HG03558 (cell line): Measurements from ENCODE around the gene KIAA1671.

Experiments
- ATAC-seq: cut with Tn5 transposase; IDR thresholded peaks from one replicate; pipeline ENCODE4 v1.9.1; 2021; ENCODE audit warnings: moderate number of reproducible peaks; ENCODE audit not compliant: unreplicated experiment; ENCODE audit errors: extremely low read depth

KIAA1671 gene

DNA sequence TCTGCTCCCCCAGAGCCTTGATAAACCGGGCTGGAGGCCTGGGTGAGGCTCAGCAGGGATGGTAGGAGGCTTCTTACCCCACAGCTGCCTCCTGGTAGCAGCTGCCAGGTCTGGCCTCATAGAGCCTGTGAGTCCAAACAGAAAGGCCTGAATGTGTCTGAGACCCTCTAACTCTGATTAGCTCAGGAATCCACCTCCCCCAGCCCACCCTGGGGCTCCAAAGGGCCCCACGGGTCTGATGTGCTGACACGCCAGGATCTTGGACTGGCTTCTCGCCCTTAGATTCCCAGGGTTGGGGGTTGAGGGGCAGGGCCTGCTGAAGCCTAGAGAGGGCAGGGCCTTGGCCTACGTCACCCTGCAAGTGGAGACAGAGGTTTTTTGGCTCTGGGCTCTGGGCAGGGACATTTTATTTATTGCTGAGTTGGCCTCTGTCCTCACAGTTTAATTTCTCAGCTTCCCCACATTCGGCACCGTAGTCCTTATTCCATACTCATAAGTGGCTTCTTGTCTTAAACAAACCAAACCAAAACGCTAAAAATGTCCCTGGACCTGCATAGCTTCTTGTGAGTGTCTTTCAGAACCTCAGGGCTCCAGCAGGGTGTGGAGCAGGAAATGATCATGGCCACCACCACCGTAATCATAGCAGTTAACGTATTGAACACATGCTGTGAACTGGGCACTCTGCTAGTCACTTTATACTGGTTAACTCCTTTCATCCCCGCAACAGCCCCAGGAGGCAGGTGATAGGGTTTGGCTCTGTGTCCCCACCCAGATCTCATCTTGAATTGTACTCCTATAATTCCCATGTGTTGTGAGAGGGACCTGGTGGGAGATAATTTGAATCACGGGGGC is 25.1 kb downstream of the KIAA1671 start:
- ATAC-seq = no peak

- no peak for ATAC-seq
Measured at GRCh38 chr22:24978308-24978707, 25.8 kb downstream of the KIAA1671 start.

DNA sequence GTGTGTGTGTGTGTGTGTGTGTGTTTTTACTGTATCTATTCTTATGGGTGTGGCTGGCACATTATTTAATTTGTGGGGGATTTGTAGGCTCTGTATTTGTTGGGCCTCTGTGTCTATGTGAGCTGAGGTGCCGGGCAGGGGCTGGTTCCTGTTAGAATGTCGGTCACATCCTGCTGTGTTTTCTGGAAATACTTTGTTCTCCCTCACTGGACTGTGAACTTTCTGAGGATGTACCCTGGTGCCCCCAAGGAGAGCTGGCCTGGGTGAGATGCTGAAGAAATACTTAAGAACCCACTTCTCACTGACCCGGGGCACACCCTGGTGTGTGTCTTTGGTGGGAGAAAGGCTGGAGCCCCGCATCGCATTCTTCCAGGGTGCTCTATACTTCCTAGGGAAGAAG is 28.6 kb downstream of the KIAA1671 start:
- ATAC-seq = no peak

- ATAC-seq = no peak
Measured at GRCh38 chr22:24981656-24982055, 29.1 kb downstream of the KIAA1671 start.

GRCh38 chr22:24982301-24983056 is 30.0 kb downstream of the KIAA1671 start:
- ATAC-seq = no peak

DNA sequence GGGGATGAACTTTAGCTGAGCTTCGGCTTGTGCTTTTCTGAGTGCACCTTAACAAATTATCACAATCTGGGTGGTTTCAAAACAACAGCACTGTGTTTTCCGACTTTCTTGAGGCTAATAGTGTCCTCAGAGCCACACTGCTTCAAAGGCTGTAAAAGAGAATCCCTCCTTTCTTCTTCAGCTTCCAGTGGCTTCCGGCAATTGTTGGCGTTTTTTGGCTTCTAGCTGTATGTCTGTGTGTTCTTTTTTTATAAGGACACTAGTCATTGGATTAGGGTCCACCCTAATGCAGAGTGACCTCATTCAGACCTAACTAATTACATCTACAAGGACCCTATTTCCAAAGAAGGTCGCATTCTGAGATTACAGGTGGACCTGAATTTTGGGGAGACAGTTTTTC is 30.6 kb downstream of the KIAA1671 start:
- ATAC-seq = no peak

DNA sequence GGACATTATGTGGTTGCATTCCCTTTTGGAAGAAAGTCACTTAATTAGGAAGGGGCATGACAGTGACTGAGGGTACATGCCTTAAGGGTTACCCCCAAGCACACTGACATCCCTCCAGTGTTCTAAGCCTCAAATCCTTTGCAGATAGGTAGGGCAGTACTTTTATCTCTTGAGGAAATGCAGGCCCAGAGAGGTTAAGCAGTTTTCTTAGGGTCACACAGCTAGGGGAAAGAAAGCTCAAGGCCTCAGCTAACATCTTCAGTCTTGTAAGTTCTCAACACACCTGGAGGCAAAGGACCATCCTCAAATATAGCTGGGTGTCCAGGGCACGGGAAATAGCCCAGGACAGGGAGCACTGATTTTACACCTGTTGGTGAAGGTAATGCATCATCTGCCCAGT is 31.6 kb downstream of the KIAA1671 start:
- no peak for ATAC-seq

DNA sequence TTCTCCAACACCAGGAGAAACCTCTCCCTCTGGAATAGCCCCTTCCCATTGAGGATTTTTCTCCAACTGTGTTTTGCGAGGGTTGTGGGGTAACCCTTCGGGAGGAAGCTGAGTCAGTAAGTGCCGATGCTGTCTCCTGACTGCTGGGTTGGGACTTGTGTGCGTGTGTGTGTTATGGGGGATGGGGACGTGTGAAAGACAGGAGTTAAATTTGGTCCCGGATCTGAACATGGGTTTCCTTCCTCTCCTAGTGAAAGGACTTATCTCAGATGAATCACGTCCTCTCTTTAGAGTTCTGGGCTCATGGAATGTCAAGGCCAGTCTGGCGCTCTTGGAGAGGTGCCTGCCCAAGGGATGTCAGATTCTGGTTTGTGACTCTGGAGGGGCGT is 33.3 kb downstream of the KIAA1671 start:
- no peak for ATAC-seq

DNA sequence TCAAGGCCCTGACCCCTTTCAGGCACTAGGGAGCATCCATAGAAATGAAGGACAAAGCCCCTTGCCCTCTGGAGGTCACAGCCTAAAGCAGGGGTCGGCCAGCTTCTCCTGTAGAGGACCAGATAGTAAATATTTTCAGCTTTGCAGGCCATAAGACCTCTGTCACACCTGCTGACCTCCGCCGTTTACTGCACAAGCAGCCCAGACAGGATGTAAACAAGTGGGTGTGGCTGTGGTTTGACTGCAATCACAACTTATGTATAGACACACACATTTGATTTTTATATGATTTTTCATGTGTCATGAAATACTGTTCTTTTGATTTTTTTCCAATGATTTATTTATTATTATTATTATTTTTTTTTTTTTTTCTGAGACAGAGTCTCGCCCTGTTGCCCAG is 34.3 kb downstream of the KIAA1671 start:
- no peak for ATAC-seq

DNA sequence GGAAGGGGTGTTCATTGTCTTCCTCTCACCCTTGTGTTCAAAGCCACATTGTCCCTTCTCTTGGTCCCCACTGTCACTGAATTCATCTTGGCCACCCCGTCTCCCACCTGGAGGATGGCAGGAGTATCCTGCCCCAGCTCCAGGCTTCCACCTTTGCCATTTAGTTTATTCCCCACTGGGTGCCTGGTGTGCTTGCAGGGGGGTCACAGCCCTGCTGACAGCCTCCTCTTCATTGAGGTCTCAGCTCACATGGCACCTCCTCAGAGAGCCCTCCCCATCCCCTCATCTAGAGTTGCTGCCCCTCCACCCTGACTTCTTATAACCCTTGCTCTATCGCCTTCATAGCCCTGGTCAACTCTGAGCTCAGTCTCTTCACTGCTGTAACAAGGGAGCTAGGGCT is 36.6 kb downstream of the KIAA1671 start:
- no peak for ATAC-seq

- no peak for ATAC-seq
Measured at GRCh38 chr22:24989541-24989951, 37.0 kb downstream of the KIAA1671 start.

- ATAC-seq = no peak
Measured at GRCh38 chr22:24990344-24990905, 37.9 kb downstream of the KIAA1671 start.

- no peak for ATAC-seq
Measured at GRCh38 chr22:24992946-24993345, 40.4 kb downstream of the KIAA1671 start.

GRCh38 chr22:24994070-24994763 is 41.7 kb downstream of the KIAA1671 start:
- no peak for ATAC-seq

- no peak for ATAC-seq
Measured at GRCh38 chr22:24995649-24996180, 43.2 kb downstream of the KIAA1671 start.

DNA sequence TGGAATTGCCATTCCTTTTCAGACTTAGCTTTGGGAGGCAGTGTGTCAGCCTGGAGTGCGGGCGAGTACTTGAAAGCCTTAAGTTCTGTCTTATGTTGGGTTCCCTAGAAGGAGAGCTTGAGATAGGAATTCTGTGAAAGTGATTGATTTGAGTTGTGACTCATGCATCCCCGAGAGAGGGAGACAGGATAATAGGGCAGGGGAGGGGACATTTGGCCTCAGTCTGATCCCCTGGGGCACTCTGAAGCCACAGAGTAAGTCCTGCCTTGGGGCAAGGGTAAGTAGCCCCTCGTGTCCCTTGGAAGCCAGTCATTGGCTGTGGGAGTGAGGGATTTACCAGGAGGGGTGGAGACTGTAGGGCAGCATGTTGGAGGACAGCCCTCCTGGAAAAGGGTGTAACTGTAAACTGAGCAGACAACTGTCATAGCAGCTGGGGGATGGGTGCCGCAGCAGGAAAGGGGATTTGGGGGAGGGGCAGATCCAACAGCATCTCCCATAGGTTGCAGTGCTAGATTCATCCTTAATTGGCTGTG is 44.0 kb downstream of the KIAA1671 start:
- ATAC-seq = no peak

DNA sequence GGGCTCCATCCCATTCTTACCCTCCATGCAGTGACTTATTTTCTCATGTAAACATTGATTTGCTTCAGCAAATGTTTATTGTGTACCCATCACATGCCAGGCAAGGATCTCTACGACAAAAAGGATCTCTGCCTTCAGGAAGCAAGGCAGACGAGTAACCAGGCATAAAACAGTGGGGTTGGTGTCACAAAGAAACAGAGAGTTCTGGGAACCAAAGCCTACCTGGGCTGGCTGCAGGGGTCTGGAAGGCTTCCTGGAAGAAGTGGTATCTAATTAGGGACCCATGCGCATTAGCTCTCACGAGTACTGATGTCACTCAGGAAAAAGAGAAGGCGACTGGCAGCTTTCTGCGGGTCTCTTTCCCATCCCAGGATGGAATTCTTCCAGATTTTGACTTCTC is 44.5 kb downstream of the KIAA1671 start:
- ATAC-seq = no peak

DNA sequence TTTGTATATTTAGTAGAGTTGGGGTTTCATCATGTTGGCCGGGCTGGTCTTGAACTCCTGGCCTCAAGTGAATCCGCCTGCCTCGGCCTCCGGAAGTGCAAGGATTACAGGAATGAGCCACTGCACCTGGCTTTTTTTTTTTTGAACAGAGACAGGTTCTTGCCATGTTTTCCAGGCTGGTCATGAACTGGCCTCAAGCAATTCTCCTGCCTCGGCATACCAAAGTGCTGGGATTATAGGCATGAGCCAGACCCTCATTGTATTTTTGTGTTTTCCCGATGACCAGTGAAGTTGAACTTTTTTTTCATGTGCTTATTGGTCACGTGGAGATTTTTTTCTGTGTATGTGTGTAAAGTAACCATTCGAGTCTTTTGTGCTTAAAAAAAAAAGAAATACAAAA is 48.2 kb downstream of the KIAA1671 start:
- ATAC-seq = no peak

GRCh38 chr22:25002241-25002985 is 49.9 kb downstream of the KIAA1671 start:
- no peak for ATAC-seq

DNA sequence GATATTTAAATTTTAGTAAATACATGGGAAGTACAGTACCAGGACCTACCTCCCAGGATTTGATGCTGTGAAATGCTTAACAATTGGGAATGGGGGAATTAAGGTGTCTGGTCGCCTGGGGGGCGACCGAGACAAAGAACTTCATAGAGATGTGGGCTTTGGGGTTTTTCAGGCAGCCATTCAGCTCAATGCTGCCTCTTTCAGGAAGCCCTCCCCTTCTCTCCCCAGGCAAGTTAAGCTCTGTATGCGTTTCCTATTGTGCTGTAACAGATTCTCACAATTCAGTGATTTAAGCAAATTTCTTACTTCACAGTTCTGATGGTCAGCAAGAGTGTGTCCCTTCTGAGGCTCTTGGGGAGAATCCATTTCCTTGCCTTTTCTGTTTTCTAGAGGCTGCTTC is 53.8 kb downstream of the KIAA1671 start:
- ATAC-seq = no peak
